NK-92 (cell line): ENCODE measurements around the gene MFSD12.
"Not testable (repeated sequence)": the region's sequence is repeated elsewhere in the genome, so short reads cannot be mapped to it uniquely, and the experiment has no call there.

Source experiments
- DNase-seq: peaks from one replicate; lab custom pipeline; 2025; ENCODE audit not compliant: unreplicated experiment; lab: John Stamatoyannopoulos, UW

Gene MFSD12

DNA sequence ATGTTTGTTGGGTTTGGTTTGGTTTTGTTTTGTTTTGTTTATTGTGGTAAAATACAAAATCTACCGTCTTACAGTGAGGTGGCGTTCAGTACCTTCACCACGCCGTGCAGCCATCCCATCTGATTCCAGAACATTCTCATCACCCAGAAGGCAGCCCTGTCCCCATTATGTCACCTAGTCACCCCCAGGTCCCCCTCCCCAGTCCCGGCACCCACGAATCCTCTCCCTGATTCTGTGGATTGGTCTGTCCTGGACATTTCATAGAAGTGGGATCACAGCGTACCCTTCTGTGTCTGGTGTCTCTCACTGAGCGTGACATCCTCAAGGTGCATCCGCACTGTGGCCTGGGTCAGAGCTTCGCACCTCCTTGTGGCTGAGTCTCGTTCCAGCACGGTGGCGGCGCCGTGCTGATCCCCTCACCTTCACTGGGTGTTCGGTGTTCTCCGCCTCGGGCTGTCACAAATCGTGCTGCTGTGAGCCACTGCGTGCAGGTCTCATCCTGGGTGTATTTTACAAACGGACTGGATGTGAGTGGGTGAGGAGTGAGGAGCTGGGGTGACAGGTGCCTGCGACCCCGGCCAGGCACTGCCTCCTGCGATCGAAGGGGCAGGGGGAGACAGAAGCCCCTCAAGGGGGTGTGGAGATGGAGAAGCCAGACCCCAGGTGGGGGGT lies 19.0 kb downstream of the MFSD12 start:
- no peak for DNase-seq

DNA sequence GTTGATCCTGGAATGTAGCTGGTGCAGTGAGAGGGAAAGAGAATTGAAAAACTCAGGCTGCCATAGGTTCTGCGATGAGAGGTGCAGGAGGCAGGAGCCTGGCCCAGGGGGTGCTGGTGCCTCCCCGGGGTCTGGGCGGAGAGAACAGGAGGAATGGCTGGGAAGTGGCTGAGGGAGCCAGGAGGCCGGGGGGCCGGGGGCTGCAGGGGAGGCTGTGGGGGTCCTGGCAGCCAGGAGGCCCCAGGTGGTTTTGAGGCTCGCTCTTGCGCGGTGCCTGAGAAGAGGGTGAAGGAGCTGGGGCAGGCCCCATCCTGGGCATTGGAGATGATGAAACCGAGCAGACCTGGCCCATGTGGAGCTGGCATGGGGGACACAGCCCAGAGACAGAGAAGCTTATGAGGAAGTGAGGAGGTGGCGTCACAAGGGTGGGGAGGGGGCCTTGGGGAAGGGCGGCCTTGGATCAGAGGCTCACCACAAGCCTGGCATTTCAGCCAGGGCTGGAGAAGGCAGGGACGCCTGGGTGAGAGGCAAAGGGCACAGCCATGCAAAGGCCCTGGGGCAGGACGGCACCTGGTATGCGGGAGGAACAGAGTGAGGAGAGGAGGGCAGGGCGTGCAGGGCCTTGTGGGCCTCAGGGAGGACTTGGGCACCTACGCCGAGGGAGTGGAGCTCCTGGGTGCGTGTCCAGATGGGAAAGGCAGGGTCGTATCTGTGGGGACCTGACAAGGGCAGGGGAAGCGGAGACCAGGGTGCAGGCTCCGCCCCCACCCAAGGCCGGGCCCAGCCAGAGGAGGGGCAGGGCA lies 19.7 kb downstream of the MFSD12 start:
- no peak for DNase-seq

DNA sequence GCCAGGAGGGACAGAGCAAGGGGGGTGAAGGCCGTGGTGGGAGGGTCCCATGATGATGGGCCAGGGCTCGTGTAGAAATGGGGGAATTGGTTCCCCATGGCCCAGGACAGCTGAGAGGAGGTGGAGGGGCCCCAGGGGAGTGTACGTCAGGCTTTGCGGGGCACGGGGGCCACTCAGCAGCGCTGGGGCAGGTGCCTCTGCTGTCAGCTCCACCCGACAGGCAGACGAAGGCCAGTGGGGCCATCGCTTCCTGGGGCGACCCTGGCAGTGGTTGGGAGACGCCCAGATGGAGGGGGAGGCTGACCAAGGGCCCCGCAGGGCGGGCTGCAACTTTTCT lies 20.3 kb downstream of the MFSD12 start:
- no peak for DNase-seq

DNA sequence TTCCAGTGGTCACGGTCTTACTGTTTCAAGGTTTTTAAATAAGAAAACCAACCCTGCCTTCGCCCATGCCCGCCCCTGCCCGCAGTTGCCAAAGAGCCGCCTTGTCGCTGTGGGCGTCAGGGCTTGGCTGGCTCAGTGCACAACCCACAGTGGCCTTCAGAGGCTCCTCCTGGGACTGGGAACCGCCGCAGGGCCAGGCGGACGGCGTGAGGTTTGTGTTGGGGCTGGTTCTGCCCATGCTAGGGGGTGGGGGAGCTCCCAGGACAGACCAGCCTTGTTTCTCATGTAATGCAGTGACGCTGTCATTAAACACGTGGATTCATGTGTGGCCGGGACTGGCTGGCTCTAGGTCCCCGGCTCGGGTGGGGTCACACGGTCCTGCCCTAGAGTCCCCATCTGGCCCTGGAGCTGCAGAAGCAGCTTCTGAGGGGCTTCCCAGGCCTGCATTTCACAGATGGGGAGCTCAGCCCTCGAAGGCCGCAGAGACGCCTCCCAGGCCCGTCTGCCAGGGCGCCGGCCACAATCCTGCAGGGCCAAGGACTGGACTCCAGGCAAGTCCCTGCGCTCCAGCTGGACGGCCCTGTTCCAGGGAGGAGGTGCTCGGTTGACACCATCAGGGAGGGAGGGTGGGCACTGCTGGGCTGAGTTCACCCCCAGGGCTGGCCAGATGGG lies 20.8 kb downstream of the MFSD12 start:
- DNase-seq: no peak

DNA sequence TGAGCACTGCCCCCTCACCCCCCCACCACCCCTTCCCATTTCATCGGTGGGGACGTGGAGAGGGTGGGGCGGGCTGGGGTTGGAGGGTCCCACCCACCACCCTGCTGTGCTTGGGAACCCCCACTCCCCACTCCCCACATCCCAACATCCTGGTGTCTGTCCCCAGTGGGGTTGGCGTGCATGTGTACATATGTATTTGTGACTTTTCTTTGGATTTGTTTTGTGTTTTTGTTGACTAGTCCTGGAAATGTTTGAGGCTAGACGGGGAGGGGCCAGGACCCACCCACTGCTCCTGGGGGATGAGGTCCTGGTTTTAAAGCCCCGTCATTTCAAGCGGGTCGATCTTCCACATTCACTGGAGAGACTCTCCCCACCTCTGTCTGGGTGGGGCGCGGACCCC lies 21.4 kb downstream of the MFSD12 start:
- DNase-seq: no peak

DNA sequence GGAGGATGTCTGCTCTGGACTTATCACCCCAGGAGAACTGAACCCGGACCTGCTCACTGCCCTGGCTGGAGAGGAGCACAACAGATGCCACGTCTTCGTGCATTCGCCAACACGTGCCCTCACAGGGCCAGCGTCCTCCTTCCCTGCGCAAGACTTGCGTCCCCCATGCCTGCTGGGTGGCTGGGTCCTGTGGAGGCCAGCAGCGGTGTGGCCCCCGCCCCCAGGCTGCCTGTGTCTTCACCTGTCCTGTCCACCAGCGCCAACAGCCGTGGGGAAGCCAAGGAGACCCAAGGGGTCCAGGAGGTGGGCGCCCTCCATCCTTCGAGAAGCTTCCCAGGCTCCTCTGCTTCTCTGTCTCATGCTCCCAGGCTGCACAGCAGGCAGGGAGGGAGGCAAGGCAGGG lies 21.8 kb downstream of the MFSD12 start:
- no peak for DNase-seq

DNA sequence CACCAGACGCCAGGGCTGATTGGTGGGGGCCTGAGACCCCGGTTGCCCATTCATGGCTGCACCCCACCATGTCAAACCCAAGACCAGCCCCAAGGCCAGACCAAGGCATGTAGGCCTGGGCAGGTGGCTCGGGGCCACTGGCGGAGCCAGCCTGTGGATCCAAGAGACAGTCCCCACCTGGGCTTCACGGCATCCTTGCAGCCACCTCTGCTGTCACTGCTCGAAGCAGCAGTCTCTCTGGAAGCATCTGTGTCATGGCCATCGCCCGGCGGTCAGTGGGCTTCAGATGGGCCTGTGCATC lies 22.2 kb downstream of the MFSD12 start:
- DNase-seq: no peak

DNA sequence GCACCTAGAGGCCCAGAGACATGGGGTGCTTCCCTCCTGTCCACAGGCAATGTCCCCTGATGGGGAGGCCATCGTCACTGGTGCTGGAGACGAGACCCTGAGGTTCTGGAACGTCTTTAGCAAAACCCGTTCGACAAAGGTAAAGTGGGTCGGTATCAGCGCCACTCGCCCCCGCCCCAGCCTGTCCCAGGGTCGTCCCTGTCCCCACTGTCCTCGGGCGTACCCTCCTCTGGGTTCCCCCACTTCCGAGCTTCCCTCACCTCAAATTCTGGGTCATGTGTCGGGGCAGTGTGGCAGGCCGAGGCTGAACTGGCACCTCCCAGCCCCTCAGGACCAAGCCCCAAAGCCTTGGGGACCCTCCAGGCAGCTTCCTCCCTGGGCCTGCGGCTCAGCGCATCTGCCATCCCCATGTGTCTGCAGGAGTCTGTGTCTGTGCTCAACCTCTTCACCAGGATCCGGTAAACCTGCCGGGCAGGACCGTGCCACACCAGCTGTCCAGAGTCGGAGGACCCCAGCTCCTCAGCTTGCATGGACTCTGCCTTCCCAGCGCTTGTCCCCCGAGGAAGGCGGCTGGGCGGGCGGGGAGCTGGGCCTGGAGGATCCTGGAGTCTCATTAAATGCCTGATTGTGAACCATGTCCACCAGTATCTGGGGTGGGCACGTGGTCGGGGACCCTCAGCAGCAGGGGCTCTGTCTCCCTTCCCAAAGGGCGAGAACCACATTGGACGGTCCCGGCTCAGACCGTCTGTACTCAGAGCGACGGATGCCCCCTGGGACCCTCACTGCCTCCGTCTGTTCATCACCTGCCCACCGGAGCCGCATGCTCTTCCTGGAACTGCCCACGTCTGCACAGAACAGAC lies 22.8 kb downstream of the MFSD12 start:
- DNase-seq: no peak

DNA sequence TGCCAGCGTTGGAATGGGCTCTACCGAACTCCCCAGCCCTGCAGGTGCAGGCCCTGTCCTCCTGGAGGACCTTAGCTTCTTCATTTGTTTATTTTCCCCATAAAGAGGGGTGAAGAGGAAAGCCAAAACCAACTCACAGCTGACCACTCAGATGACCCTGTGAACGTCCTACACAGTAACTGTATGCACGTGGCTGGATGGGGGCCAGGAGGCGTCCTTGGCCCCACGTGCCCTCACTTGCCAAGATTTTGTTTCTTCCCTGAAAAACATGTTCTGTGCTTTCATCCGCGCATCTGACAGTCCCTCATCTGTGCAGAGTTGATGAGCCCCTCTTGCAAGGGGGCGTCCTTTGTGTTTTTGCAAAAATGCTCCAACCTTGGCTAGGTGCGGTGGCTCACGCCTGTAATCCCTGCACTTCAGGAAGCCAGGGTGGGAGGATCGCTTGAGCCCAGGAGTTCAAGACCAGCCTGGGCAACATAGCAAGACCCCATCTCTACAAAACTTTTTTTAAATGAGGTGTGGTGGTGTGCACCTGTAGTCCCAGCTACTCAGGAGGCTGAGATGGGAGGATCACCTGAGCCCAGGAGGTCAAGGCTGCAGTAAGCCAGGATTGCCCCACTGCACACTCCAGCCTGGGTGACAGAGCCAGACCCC lies 23.7 kb downstream of the MFSD12 start:
- no peak for DNase-seq

DNA sequence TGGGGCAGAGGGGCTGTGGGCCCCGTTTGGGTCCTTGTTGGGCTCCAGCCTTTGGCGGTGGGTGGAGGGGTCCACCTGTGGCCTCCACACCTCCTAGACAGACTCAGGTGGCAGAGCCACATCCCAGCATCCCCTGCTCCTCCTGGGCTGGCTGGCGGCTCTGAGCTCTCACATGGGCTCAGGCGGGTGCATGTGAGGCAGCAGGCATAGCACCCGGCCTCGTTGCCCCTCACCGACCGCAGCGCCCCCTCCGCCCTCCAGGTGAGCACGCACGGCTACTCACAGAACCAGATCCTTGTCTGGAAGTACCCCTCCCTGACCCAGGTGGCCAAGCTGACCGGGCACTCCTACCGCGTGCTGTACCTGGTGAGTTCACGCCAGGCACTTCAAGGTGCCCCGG lies 24.4 kb downstream of the MFSD12 start:
- DNase-seq: no peak

DNA sequence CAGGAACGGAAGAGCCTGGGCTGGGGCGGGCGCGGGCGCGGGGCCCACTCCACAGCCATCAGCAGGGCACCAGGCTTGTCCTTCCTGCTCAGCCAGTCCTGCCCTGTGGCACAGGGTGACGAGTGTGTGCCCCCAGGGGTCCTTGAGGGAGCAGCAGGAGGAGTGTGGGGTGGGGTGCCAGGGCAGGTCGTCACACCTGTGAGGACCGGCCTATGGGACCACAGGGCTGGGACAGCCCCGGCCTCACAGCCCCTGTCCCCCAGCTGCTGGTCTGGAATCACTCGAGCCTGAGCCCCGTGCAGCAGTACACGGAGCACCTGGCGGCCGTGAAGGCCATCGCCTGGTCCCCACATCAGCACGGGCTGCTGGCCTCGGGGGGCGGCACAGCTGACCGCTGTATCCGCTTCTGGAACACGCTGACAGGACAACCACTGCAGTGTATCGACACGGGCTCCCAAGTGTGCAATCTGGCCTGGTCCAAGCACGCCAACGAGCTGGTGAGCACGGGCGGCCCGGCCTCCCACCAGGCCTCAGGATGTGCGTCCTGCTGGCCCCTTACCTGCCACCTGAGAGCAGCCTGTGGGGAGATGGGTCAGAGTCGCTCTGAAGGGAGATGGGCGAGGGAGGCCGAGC lies 25.1 kb downstream of the MFSD12 start:
- no peak for DNase-seq

DNA sequence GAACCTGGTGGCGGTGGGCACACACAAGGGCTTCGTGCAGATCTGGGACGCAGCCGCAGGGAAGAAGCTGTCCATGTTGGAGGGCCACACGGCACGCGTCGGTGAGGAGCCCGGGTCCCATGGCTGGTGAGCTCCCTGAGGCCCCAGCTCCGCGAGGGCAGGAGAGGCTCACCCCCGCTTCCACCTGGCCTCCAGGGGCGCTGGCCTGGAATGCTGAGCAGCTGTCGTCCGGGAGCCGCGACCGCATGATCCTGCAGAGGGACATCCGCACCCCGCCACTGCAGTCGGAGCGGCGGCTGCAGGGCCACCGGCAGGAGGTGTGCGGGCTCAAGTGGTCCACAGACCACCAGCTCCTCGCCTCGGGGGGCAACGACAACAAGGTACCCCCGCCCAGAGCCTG lies 25.7 kb downstream of the MFSD12 start:
- DNase-seq: no peak

DNA sequence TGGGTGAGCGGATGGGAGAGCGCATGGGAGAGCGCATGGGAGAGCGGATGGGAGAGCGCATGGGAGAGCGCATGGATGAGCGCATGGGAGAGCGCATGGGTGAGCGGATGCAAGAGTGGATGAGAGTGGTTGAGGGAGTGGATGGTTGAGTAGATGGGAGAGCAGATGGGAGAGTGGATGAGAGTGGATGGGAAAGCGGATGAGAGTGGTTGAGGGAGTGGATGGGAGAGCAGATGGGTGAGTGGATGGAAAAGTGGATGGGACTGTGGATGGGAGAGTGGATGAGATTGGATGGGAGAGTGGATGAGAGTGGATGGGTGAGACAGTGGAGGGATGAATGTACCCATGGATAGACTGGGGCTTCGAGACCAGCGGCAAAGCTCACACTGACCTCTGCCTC lies 27.0 kb downstream of the MFSD12 start:
- no peak for DNase-seq

DNA sequence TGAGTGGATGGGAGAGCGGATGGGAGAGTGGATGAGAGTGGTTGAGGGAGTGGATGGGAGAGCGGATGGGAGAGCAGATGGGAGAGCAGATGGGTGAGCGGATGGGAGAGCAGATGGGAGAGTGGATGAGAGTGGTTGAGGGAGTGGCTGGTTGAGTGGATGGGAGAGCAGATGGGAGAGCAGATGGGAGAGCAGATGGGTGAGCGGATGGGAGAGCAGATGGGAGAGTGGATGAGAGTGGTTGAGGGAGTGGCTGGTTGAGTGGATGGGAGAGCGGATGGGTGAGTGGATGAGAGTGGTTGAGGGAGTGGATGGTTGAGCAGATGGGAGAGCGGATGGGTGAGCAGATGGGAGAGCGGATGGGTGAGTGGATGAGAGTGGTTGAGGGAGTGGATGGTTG lies 28.1 kb downstream of the MFSD12 start:
- DNase-seq: not testable (repeated sequence)

DNA sequence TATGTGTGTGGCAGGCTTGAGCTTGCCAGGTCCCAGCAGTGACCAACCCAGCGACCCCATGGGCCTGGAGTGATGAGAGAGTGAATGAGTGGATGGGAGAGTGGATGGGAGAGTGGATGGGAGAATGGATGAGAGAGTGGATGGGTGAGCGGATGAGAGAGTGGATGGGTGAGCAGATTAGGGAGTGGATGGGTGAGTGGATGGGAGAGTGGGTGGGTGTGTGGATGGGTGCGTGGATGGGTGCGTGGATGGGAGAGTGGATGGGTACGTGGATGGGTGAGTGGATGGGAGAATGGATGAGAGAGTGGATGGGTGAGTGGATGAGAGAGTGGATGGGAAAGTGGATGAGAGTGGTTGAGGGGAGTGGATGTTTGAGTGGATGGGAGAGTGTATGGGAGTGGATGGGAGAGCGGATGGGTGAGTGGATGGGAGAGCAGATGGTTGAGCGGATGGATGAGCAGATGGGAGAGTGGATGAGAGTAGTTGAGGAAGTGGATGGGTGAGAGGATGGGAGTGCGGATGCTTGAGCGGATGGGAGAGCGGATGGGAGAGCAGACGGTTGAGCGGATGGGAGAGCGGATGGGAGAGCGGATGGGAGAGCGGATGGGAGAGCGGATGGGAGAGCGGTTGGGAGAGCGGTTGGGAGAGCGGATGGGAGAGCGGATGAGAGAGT lies 28.7 kb downstream of the MFSD12 start:
- DNase-seq: no peak

DNA sequence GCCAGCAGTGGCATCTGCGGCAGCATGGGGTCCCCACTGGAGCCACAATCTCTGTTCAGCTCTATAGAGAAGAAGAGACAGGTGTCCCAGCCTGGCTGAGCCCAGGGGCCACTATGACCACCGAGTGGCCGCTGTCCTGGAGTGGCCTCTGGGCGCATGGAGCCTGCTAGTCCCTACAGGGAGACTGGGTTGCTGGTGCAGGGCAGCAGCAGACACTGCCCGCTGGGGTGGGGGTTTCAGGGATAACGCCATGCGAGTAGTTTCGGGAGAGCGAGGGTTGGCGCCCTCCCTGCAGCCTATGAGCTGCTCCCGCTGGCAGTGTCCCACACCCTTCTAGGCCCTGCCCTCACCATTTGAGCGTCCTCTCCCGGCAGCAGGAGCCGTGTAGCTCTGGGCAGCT lies 29.3 kb downstream of the MFSD12 start:
- no peak for DNase-seq

DNA sequence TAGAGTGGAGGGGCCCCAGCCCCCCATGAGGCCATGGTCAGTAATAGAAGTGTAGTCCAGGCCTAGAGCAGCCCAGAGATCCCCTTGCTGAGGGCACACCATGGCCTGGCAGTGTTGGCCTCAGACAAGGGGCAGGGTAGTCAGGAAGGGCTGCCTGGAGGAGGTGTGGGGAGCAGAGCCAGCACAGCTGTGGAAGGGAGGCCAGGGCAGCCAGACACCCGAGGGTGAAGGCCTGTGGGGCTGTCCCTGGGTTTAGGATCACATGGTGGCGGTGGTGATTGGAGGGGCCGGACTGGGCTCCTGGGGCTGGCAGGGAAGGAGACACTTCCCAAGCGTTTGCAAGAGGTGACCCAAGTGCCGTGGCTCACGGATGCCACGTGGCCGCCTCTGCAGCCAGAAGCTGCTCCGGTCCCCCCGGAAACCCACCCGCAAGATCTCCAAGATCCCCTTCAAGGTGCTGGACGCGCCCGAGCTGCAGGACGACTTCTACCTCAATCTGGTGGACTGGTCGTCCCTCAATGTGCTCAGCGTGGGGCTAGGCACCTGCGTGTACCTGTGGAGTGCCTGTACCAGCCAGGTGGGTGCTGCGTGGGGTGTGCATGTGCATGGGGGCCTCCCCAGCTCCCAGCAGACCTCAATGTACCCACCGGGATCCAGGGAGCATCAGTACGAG lies 30.0 kb downstream of the MFSD12 start:
- DNase-seq: no peak

DNA sequence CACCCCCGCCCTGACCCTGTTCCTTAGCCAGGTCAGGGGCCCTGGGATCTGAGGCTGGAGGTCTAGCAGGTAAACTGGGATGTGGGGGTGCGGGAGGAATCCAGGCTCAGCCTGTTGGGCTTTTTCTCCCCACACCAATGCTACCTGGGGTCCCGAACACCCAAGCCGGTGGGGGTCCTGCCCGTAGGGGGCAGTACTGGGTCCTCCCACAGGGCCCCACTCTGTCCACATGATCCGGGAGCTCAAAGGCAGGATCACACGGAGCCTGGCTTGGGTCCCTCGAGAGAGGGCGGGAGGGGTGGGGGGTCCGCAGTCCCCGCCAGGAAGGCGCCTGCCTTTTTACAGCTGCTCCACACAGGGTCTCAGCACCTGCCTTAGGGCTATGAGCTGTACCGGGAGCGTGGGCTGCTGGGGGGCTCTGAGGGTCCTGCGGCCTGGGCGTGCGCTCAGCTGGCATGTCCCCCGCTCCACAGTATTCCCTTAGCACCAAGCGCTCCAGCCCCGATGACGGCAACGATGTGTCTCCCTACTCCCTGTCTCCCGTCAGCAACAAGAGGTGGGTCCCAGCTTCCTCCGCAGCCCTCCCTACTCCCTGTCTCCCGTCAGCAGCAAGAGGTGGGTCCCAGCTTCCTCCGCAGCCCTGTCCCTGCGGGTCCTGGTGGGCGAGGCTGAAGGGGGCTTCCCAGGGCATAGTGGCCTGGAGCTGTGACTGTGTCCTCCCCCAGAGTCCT lies 30.7 kb downstream of the MFSD12 start:
- DNase-seq: no peak

DNA sequence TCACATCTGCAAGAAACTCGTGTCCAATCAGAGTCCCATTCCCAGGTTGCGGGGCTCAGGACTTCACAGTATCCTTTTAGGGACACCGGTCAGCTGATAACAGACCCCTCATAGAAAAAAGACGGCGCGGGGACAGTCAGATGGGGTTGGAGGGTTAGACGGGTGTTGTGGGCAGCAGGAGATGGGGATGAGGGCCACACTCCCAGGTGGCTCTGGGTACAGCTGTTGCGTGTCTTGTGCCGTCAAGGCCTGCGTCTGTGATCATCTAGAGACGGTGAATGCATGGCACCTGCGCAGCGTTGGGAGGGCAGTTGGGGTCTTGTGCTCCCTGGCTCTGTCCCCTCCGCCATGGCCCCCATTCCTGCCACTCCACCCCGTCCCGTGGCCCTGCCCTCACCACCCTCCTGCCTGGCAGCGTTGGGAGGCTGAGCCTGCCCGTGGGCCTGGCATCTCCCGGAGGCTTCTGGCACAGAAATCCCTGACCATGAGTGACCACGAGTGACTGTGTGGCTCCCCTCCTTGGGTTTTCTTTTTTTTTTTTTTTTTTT lies 32.4 kb downstream of the MFSD12 start:
- no peak for DNase-seq
